ENCODE results near the gene OBSCN. TPM values are rescaled to one million over a fixed set of nuclear protein-coding genes. Genes with fewer than 3 reads are reported as not detected.

Gene OBSCN
- polyA plus RNA-seq, 1 donor from 2014 or later, result 2.3 TPM

- no peak overlapping the region for H3K27ac Mint-ChIP-seq
- H3K36me3 Mint-ChIP-seq, result peaks cover 2% of the 10 kb centered on the region
- H3K4me1 Mint-ChIP-seq, result peaks cover 0 to 3% (median 0%) of the 10 kb centered on the region in 3 donors
- no peak overlapping the region for H3K4me3 Mint-ChIP-seq
- peaks cover 9 to 17% (median 11%) of the 10 kb centered on the region in 3 donors for H3K9me3 Mint-ChIP-seq
- no peaks in the 10 kb centered on the region for H3K27me3 Mint-ChIP-seq
Measured at GRCh38 chr1:228306275-228307217, 98.7 kb downstream of the OBSCN start.

- H3K36me3 Mint-ChIP-seq, result peaks cover 2% of the 10 kb centered on the region
- H3K4me1 Mint-ChIP-seq, result peaks cover 0 to 3% (median 0%) of the 10 kb centered on the region in 3 donors
- H3K4me3 Mint-ChIP-seq, result no peak overlapping the region
- peaks cover 4 to 9% (median 5%) of the 10 kb centered on the region in 3 donors for H3K9me3 Mint-ChIP-seq
- no peak overlapping the region for H3K27ac Mint-ChIP-seq
- peaks cover under 1% of the 10 kb centered on the region for H3K27me3 Mint-ChIP-seq
Measured at GRCh38 chr1:228307218-228308023, 99.6 kb downstream of the OBSCN start.

- peaks cover 3% of the 10 kb centered on the region for H3K27me3 Mint-ChIP-seq
- no peak overlapping the region for H3K27ac Mint-ChIP-seq
- no peak overlapping the region for H3K4me3 Mint-ChIP-seq
- peaks cover 0 to 8% (median 5%) of the 10 kb centered on the region in 3 donors for H3K9me3 Mint-ChIP-seq
- peaks cover 2% of the 10 kb centered on the region for H3K36me3 Mint-ChIP-seq
- peaks cover 0 to 3% (median 0%) of the 10 kb centered on the region in 3 donors for H3K4me1 Mint-ChIP-seq
Measured at GRCh38 chr1:228308085-228308601, 100.3 kb downstream of the OBSCN start.

- Mint-ChIP-seq H3K27ac (no peak overlapping the region), H3K36me3 (peaks cover 2% of the 10 kb centered on the region)
Measured at GRCh38 chr1:228308628-228309325, 100.9 kb downstream of the OBSCN start.

GRCh38 chr1:228309326-228310067 is 101.7 kb downstream of the OBSCN start:
- H3K4me3 Mint-ChIP-seq, result no peak overlapping the region
- peaks cover 1% of the 10 kb centered on the region for H3K36me3 Mint-ChIP-seq
- H3K4me1 Mint-ChIP-seq, result peaks cover 0 to 1% (median 0%) of the 10 kb centered on the region in 3 donors
- peaks cover 0 to 8% (median 7%) of the 10 kb centered on the region in 3 donors for H3K9me3 Mint-ChIP-seq
- peaks cover 3% of the 10 kb centered on the region for H3K27me3 Mint-ChIP-seq
- no peak overlapping the region for H3K27ac Mint-ChIP-seq

More at GRCh38 chr1:228308628-228309325, 100.9 kb downstream of the OBSCN start:
- Mint-ChIP-seq H3K9me3 (peaks cover 0 to 8% (median 7%) of the 10 kb centered on the region in 3 donors), H3K4me1 (peaks cover 0 to 2% (median 0%) of the 10 kb centered on the region in 3 donors), H3K27me3 (peaks cover 3% of the 10 kb centered on the region), H3K4me3 (no peak overlapping the region)

- Mint-ChIP-seq H3K36me3 (no peaks in the 10 kb centered on the region), H3K4me1 (no peaks in the 10 kb centered on the region), H3K27me3 (peaks cover 3% of the 10 kb centered on the region), H3K4me3 (no peak overlapping the region), H3K27ac (no peak overlapping the region), H3K9me3 (peaks cover 0 to 8% (median 7%) of the 10 kb centered on the region in 3 donors)
Measured at GRCh38 chr1:228310162-228310792, 102.4 kb downstream of the OBSCN start.

- peaks cover 3% of the 10 kb centered on the region for H3K27me3 Mint-ChIP-seq
- H3K27ac Mint-ChIP-seq, result no peak overlapping the region
Measured at GRCh38 chr1:228311091-228311490, 103.2 kb downstream of the OBSCN start.

GRCh38 chr1:228312136-228312764 is 104.4 kb downstream of the OBSCN start:
- Mint-ChIP-seq H3K4me3 (no peak overlapping the region), H3K27ac (no peak overlapping the region), H3K27me3 (peaks cover 3% of the 10 kb centered on the region), H3K9me3 (peaks cover 0 to 8% (median 7%) of the 10 kb centered on the region in 3 donors), H3K4me1 (no peaks in the 10 kb centered on the region), H3K36me3 (no peaks in the 10 kb centered on the region)

More at GRCh38 chr1:228311091-228311490, 103.2 kb downstream of the OBSCN start:
- Mint-ChIP-seq H3K36me3 (no peaks in the 10 kb centered on the region), H3K4me3 (no peak overlapping the region), H3K4me1 (no peaks in the 10 kb centered on the region), H3K9me3 (peaks cover 0 to 8% (median 7%) of the 10 kb centered on the region in 3 donors)

- Mint-ChIP-seq H3K27me3 (peaks cover 3% of the 10 kb centered on the region), H3K36me3 (no peaks in the 10 kb centered on the region), H3K9me3 (peaks cover 0 to 8% (median 7%) of the 10 kb centered on the region in 3 donors), H3K27ac (no peak overlapping the region), H3K4me1 (no peaks in the 10 kb centered on the region), H3K4me3 (no peak overlapping the region)
Measured at GRCh38 chr1:228313536-228314277, 105.9 kb downstream of the OBSCN start.

GRCh38 chr1:228314315-228314657 is 106.4 kb downstream of the OBSCN start:
- Mint-ChIP-seq H3K4me3 (no peak overlapping the region), H3K9me3 (peaks cover 0 to 8% (median 7%) of the 10 kb centered on the region in 3 donors), H3K27me3 (peaks cover 3% of the 10 kb centered on the region), H3K27ac (no peak overlapping the region), H3K4me1 (no peaks in the 10 kb centered on the region), H3K36me3 (no peaks in the 10 kb centered on the region)

- Mint-ChIP-seq H3K27me3 (peaks cover 3% of the 10 kb centered on the region), H3K27ac (no peak overlapping the region), H3K36me3 (no peaks in the 10 kb centered on the region), H3K9me3 (peaks cover 0 to 8% (median 7%) of the 10 kb centered on the region in 3 donors), H3K4me3 (no peak overlapping the region), H3K4me1 (no peaks in the 10 kb centered on the region)
Measured at GRCh38 chr1:228314658-228315483, 107.0 kb downstream of the OBSCN start.

- peaks cover 0 to 8% (median 7%) of the 10 kb centered on the region in 3 donors for H3K9me3 Mint-ChIP-seq
- no peak overlapping the region for H3K4me3 Mint-ChIP-seq
- no peaks in the 10 kb centered on the region for H3K36me3 Mint-ChIP-seq
- no peaks in the 10 kb centered on the region for H3K4me1 Mint-ChIP-seq
- peaks cover 3% of the 10 kb centered on the region for H3K27me3 Mint-ChIP-seq
- no peak overlapping the region for H3K27ac Mint-ChIP-seq
Measured at GRCh38 chr1:228315484-228315944, 107.7 kb downstream of the OBSCN start.

Measured in IgD-negative memory B cell (primary cell).